Kidney capillary endothelial cell (primary cell): ENCODE measurements around the gene DDX28.
"Not testable (repeated sequence)": the region's sequence is repeated elsewhere in the genome, so short reads cannot be mapped to it uniquely, and the experiment has no call there.

Experiments
- DNase-seq: peaks from one replicate; pipeline ENCODE4 v3.0.0-alpha.2; 2018; ENCODE audit warnings: low spot score

DDX28 gene

GRCh38 chr16:67994040-67994408, 29.0 kb downstream of the DDX28 start:
- not testable (repeated sequence) for DNase-seq

GRCh38 chr16:67993207-67994039, 29.6 kb downstream of the DDX28 start:
- DNase-seq, result peak; percentile 74

GRCh38 chr16:67992661-67993206, 30.3 kb downstream of the DDX28 start:
- no peak for DNase-seq

GRCh38 chr16:67990018-67990386, 33.0 kb downstream of the DDX28 start:
- DNase-seq, result no peak

GRCh38 chr16:67989322-67990017, 33.6 kb downstream of the DDX28 start:
- no peak for DNase-seq

GRCh38 chr16:67988675-67989074, 34.4 kb downstream of the DDX28 start:
- DNase-seq, result no peak

GRCh38 chr16:67987460-67988160, 35.4 kb downstream of the DDX28 start:
- peak; percentile 47 for DNase-seq

- DNase-seq, result no peak
These were observed 36.1 kb downstream of the DDX28 start for GRCh38 chr16:67986949-67987348.

- DNase-seq, result no peak
These were observed 40.9 kb downstream of the DDX28 start for GRCh38 chr16:67982011-67982696.

GRCh38 chr16:67979955-67980678, 42.9 kb downstream of the DDX28 start, which contains the start of gene DPEP3:
Gene DPEP3 (minus strand): TSS chr16:67980499. CDS start chr16:67980380, 119 bp downstream.
- DNase-seq, result no peak

GRCh38 chr16:67977469-67978227, 45.4 kb downstream of the DDX28 start:
- DNase-seq, result no peak

GRCh38 chr16:67977005-67977404, 46.0 kb downstream of the DDX28 start:
- no peak for DNase-seq

GRCh38 chr16:67976205-67976604, 46.8 kb downstream of the DDX28 start:
- DNase-seq, result no peak

- no peak for DNase-seq
These were observed 47.5 kb downstream of the DDX28 start for GRCh38 chr16:67975321-67976105.

GRCh38 chr16:67972285-67972684, 50.7 kb downstream of the DDX28 start:
- DNase-seq, result not testable (repeated sequence)

- DNase-seq, result no peak
These were observed 51.9 kb downstream of the DDX28 start for GRCh38 chr16:67971111-67971510.
